Measurements from ENCODE around the gene ZMPSTE24. TPM values are rescaled to one million over a fixed set of nuclear protein-coding genes. Genes with fewer than 3 reads are reported as not detected.
"Not testable (repeated sequence)": the region's sequence is repeated elsewhere in the genome, so short reads cannot be mapped to it uniquely, and the experiment has no call there.

Gene ZMPSTE24
- 52.9 TPM for total RNA-seq

GRCh38 chr1:40257688-40258444 is at the start of gene ZMPSTE24:
TSS of gene ZMPSTE24 (plus strand) at chr1:40258236. CDS start at chr1:40258272, 36 bp downstream.
- DNase-seq (ENCODE audit: low spot score) = peak; percentile 98

- DNase-seq (ENCODE audit: low spot score) = no peak
Observed at GRCh38 chr1:40210511-40211204, 47.4 kb upstream of the ZMPSTE24 start.

GRCh38 chr1:40218333-40218732 is 39.7 kb upstream of the ZMPSTE24 start:
- DNase-seq (ENCODE audit: low spot score) = no peak

- DNase-seq (ENCODE audit: low spot score) = not testable (repeated sequence)
Observed at GRCh38 chr1:40221471-40221905, 36.5 kb upstream of the ZMPSTE24 start.

- no peak for DNase-seq (ENCODE audit: low spot score)
Observed at GRCh38 chr1:40221977-40222772, 35.9 kb upstream of the ZMPSTE24 start.

- DNase-seq (ENCODE audit: low spot score) = no peak
Observed at GRCh38 chr1:40224040-40224439, 34.0 kb upstream of the ZMPSTE24 start.

- DNase-seq (ENCODE audit: low spot score) = no peak
Observed at GRCh38 chr1:40226192-40226591, 31.8 kb upstream of the ZMPSTE24 start.

GRCh38 chr1:40232444-40232843 is 25.6 kb upstream of the ZMPSTE24 start:
- DNase-seq (ENCODE audit: low spot score) = no peak

GRCh38 chr1:40239626-40240025 is 18.4 kb upstream of the ZMPSTE24 start:
- no peak for DNase-seq (ENCODE audit: low spot score)

GRCh38 chr1:40240390-40240789 is 17.6 kb upstream of the ZMPSTE24 start:
- DNase-seq (ENCODE audit: low spot score) = no peak

GRCh38 chr1:40241362-40241761 is 16.7 kb upstream of the ZMPSTE24 start:
- no peak for DNase-seq (ENCODE audit: low spot score)

- no peak for DNase-seq (ENCODE audit: low spot score)
Observed at GRCh38 chr1:40243351-40243750, 14.7 kb upstream of the ZMPSTE24 start.

- DNase-seq (ENCODE audit: low spot score) = no peak
Observed at GRCh38 chr1:40244138-40244744, 13.8 kb upstream of the ZMPSTE24 start.

- no peak for DNase-seq (ENCODE audit: low spot score)
Observed at GRCh38 chr1:40245686-40246085, 12.3 kb upstream of the ZMPSTE24 start.

GRCh38 chr1:40247655-40248054 is 10.4 kb upstream of the ZMPSTE24 start, which contains the start of gene TMCO2:
TSS of gene TMCO2 (plus strand) at chr1:40247937. CDS start at chr1:40247994, 57 bp downstream.
- DNase-seq (ENCODE audit: low spot score) = no peak

GRCh38 chr1:40248412-40248811 is 9.6 kb upstream of the ZMPSTE24 start:
- DNase-seq (ENCODE audit: low spot score) = no peak

- no peak for DNase-seq (ENCODE audit: low spot score)
Observed at GRCh38 chr1:40251456-40251855, 6.6 kb upstream of the ZMPSTE24 start.

- no peak for DNase-seq (ENCODE audit: low spot score)
Observed at GRCh38 chr1:40252601-40253000, 5.4 kb upstream of the ZMPSTE24 start.

GRCh38 chr1:40255231-40255630 is 2.8 kb upstream of the ZMPSTE24 start:
- DNase-seq (ENCODE audit: low spot score) = no peak

- DNase-seq (ENCODE audit: low spot score) = no peak
Observed at GRCh38 chr1:40256401-40257084, 1.5 kb upstream of the ZMPSTE24 start.

- no peak for DNase-seq (ENCODE audit: low spot score)
Observed at GRCh38 chr1:40257313-40257687, 736 bp upstream of the ZMPSTE24 start.

Measured in ureter (tissue), 1 donor.